ENCODE data around the gene USP31. TPM values are rescaled to one million over a fixed set of nuclear protein-coding genes. Genes with fewer than 3 reads are reported as not detected.

Gene USP31
- total and polyA plus RNA-seq, 2 of the 8 experiments (the other 6 are each of a cell fraction or from before 2014, with no cell fraction given) = 6.7 to 19.0 TPM

DNA sequence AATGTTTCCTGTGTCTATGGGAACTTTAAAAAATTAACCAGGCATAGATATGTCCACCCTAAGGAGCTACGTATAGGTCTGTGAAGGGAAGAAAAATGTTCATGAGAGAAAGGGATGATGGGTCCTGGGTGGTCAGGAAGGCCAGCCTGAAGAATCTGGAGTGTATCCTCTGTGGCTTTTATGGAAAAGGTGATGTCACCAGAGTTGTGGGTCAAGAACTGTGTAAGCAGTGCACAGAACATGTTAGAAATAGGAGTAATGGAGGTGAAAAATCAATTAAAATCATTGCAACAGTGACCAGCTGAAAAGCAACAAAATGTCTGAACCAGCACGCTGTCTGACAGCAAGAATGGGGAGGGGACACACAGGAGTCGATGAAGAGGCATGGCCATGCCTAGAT is 68.5 kb downstream of the USP31 start (continued):
- TF ChIP-seq, protein P1, sequence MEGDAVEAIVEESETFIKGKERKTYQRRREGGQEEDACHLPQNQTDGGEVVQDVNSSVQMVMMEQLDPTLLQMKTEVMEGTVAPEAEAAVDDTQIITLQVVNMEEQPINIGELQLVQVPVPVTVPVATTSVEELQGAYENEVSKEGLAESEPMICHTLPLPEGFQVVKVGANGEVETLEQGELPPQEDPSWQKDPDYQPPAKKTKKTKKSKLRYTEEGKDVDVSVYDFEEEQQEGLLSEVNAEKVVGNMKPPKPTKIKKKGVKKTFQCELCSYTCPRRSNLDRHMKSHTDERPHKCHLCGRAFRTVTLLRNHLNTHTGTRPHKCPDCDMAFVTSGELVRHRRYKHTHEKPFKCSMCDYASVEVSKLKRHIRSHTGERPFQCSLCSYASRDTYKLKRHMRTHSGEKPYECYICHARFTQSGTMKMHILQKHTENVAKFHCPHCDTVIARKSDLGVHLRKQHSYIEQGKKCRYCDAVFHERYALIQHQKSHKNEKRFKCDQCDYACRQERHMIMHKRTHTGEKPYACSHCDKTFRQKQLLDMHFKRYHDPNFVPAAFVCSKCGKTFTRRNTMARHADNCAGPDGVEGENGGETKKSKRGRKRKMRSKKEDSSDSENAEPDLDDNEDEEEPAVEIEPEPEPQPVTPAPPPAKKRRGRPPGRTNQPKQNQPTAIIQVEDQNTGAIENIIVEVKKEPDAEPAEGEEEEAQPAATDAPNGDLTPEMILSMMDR (IDR thresholded peaks at IDR 0.05; ENCODE audit: control extremely low read depth in 1 of 3, insufficient read depth in 1 of 3, low read depth in 1 of 3, low read length in 3 of 3) = no peak
- TF ChIP-seq POLR2A (IDR thresholded peaks at IDR 0.05; ENCODE audit: control extremely low read depth in 1 of 2, low read depth in 2 of 2, low read length in 2 of 2) = no peak
- TF ChIP-seq SAP30 (IDR thresholded peaks at IDR 0.05; ENCODE audit: insufficient read depth, insufficient replicate concordance, low read length) = no peak
- TF ChIP-seq, protein P2, sequence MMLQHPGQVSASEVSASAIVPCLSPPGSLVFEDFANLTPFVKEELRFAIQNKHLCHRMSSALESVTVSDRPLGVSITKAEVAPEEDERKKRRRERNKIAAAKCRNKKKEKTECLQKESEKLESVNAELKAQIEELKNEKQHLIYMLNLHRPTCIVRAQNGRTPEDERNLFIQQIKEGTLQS (IDR thresholded peaks at IDR 0.05; ENCODE audit: insufficient read depth, low read depth, low read length) = no peak
- no peak for TF ChIP-seq POU5F1 (IDR thresholded peaks at IDR 0.05; ENCODE audit: low read depth, low read length)
- TF ChIP-seq CEBPB (IDR thresholded peaks at IDR 0.05; ENCODE audit: low read depth, low read length) = no peak
- no peak for TF ChIP-seq NANOG (IDR thresholded peaks at IDR 0.05; ENCODE audit: insufficient read depth, low read depth, low read length, poor library complexity, severe bottlenecking)
